Loucy (cell line): ENCODE data around the gene BRSK2.
"Not testable (repeated sequence)": the region's sequence is repeated elsewhere in the genome, so short reads cannot be mapped to it uniquely, and the experiment has no call there.

Source experiments
- H2AFZ ChIP-seq: fragments of 200-600 bp; sonication (generic); 2 replicates; pipeline ENCODE4 v1.6.0; 2016; ENCODE audit warnings: antibody characterized with exemption, mild to moderate bottlenecking, low read length, moderate library complexity
- H3F3A ChIP-seq: fragments of 200-600 bp; 2 replicates; pipeline ENCODE4 v1.6.0; 2016; ENCODE audit warnings: antibody characterized with exemption, low read depth, mild to moderate bottlenecking
- H3K27me3 ChIP-seq: fragments of 200-600 bp; sonication (generic); 2 replicates; pipeline ENCODE4 v1.6.1; 2014; ENCODE audit warnings: low read length, mild to moderate bottlenecking; ENCODE audit not compliant: insufficient read depth, poor library complexity, severe bottlenecking
- H3K36me3 ChIP-seq: fragments of 200-600 bp; sonication (generic); 2 replicates; pipeline ENCODE4 v1.6.1; 2016; ENCODE audit warnings: low read length; ENCODE audit not compliant: insufficient read depth
- H3K4me1 ChIP-seq: fragments of 200-600 bp; sonication (generic); 2 replicates; pipeline ENCODE4 v1.5.1; 2014; ENCODE audit warnings: low read length, mild to moderate bottlenecking; ENCODE audit not compliant: insufficient read depth, poor library complexity, severe bottlenecking
- H3K4me2 ChIP-seq: fragments of 200-600 bp; sonication (generic); 2 replicates; pipeline ENCODE4 v1.6.0; 2014; ENCODE audit warnings: antibody characterized with exemption, low read length, low read depth, mild to moderate bottlenecking; ENCODE audit not compliant: poor library complexity, severe bottlenecking
- H3K4me3 ChIP-seq: fragments of 200-600 bp; sonication (generic); 2 replicates; pipeline ENCODE4 v1.5.1; 2014; ENCODE audit warnings: low read length, mild to moderate bottlenecking, mixed read lengths; ENCODE audit not compliant: poor library complexity, severe bottlenecking
- H3K79me2 ChIP-seq: fragments of 200-600 bp; sonication (generic); 2 replicates; pipeline ENCODE4 v1.6.1; 2014; ENCODE audit warnings: low read length; ENCODE audit not compliant: insufficient read depth
- H3K9ac ChIP-seq: fragments of 200-600 bp; sonication (generic); 2 replicates; pipeline ENCODE4 v1.6.0; 2014; ENCODE audit warnings: mild to moderate bottlenecking, low read depth, low read length, moderate library complexity; ENCODE audit not compliant: poor library complexity, severe bottlenecking
- H3K9me2 ChIP-seq: fragments of 200-600 bp; sonication (generic); replicated peaks from 2 replicates; pipeline ENCODE4 v1.6.1; 2016; ENCODE audit warnings: low read depth, low read length, mixed read lengths
- H3K9me3 ChIP-seq: fragments of 200-600 bp; sonication (generic); 2 replicates; pipeline ENCODE4 v1.6.1; 2014; ENCODE audit warnings: mild to moderate bottlenecking, antibody characterized with exemption, low read length, low read depth; ENCODE audit not compliant: insufficient read depth
- H4K20me1 ChIP-seq: fragments of 200-600 bp; sonication (generic); 2 replicates; pipeline ENCODE4 v1.6.0; 2014; ENCODE audit warnings: antibody characterized with exemption, low read length, mild to moderate bottlenecking; ENCODE audit not compliant: insufficient read depth, poor library complexity, severe bottlenecking
- EZH2phosphoT487 ChIP-seq: fragments of 200-600 bp; IDR thresholded peaks from 2 replicates; pipeline ENCODE4 v1.6.1; 2018; ENCODE audit warnings: antibody characterized with exemption, mild to moderate bottlenecking, moderate library complexity, borderline replicate concordance
- TF ChIP-seq, protein P1 (sequence below): fragments of 200-600 bp; sonication (generic); conservative IDR thresholded peaks from 2 replicates; pipeline ENCODE4 v1.5.1; 2014; ENCODE audit warnings: mild to moderate bottlenecking, antibody characterized with exemption, low read length

Gene BRSK2

GRCh38 chr11:1508986-1509385 is 119.3 kb downstream of the BRSK2 start:
- Histone ChIP-seq H3K4me1 (peaks cover 8% of the 10 kb centered on the region), H3K4me3 (no peak overlapping the region), H3K9me2 (no peaks in the 10 kb centered on the region), H3K36me3 (no peaks in the 10 kb centered on the region), H3K9me3 (no peaks in the 10 kb centered on the region), H3K4me2 (no peak overlapping the region), H3K27me3 (no peaks in the 10 kb centered on the region), H2AFZ (no peak overlapping the region), H3F3A (no peaks in the 10 kb centered on the region), H3K79me2 (peaks cover 53% of the 10 kb centered on the region; the same call in 1 of the 2 replicates), H4K20me1 (peaks cover 29% of the 10 kb centered on the region), H3K9ac (no peak overlapping the region)
- no peak for TF ChIP-seq EZH2phosphoT487
- TF ChIP-seq, protein P1, sequence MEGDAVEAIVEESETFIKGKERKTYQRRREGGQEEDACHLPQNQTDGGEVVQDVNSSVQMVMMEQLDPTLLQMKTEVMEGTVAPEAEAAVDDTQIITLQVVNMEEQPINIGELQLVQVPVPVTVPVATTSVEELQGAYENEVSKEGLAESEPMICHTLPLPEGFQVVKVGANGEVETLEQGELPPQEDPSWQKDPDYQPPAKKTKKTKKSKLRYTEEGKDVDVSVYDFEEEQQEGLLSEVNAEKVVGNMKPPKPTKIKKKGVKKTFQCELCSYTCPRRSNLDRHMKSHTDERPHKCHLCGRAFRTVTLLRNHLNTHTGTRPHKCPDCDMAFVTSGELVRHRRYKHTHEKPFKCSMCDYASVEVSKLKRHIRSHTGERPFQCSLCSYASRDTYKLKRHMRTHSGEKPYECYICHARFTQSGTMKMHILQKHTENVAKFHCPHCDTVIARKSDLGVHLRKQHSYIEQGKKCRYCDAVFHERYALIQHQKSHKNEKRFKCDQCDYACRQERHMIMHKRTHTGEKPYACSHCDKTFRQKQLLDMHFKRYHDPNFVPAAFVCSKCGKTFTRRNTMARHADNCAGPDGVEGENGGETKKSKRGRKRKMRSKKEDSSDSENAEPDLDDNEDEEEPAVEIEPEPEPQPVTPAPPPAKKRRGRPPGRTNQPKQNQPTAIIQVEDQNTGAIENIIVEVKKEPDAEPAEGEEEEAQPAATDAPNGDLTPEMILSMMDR = no peak

- peaks cover 31% of the 10 kb centered on the region for H4K20me1 ChIP-seq
- no peak overlapping the region for H3K4me2 ChIP-seq
- peaks cover 8% of the 10 kb centered on the region for H3K4me1 ChIP-seq
- H3K9me3 ChIP-seq = no peaks in the 10 kb centered on the region
- H2AFZ ChIP-seq = no peak overlapping the region
- TF ChIP-seq, protein P1 = no peak
- H3F3A ChIP-seq = no peaks in the 10 kb centered on the region
- no peaks in the 10 kb centered on the region for H3K9me2 ChIP-seq
- H3K36me3 ChIP-seq = no peaks in the 10 kb centered on the region
- peaks cover 53% of the 10 kb centered on the region; the same call in 1 of the 2 replicates for H3K79me2 ChIP-seq
- H3K27me3 ChIP-seq = no peaks in the 10 kb centered on the region
- H3K9ac ChIP-seq = no peak overlapping the region
- H3K4me3 ChIP-seq = no peak overlapping the region
These were observed 120.0 kb downstream of the BRSK2 start for GRCh38 chr11:1509626-1510255.

- H3K4me1 ChIP-seq, H3K36me3 ChIP-seq, H3K4me2 ChIP-seq, H2AFZ ChIP-seq, H3K9ac ChIP-seq, H3F3A ChIP-seq, H3K9me3 ChIP-seq, H3K27me3 ChIP-seq, H3K9me2 ChIP-seq, H3K4me3 ChIP-seq: not testable (repeated sequence)
- peaks cover 36% of the 10 kb centered on the region for H4K20me1 ChIP-seq
- H3K79me2 ChIP-seq = peaks cover 57% of the 10 kb centered on the region; the same call in 1 of the 2 replicates
These were observed 120.6 kb downstream of the BRSK2 start for GRCh38 chr11:1510351-1510750.

DNA sequence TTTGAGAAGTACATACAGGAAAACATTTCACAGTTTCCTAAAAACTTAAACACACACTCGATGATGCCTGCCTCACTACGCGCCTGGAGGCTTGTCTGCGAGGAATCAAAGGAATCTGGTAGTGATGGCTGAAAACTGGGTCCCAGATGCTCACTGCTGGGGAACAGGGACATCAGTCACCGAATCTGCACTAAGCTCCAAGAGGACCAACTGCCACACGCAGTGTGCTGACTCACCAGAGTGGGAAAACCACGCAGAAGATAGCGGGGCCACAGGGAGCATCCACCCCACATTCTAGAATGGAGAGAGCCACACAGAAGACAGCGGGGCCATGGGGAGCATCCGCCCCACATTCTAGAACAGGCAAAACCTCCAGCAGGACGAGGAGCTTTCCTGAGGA is 121.2 kb downstream of the BRSK2 start:
- peaks cover 59% of the 10 kb centered on the region; the same call in 1 of the 2 replicates for H3K79me2 ChIP-seq
- no peaks in the 10 kb centered on the region for H3F3A ChIP-seq
- no peaks in the 10 kb centered on the region for H3K27me3 ChIP-seq
- no peak overlapping the region for H3K4me2 ChIP-seq
- peaks cover 8% of the 10 kb centered on the region for H3K4me1 ChIP-seq
- no peak overlapping the region for H3K4me3 ChIP-seq
- TF ChIP-seq EZH2phosphoT487 = no peak
- TF ChIP-seq, protein P1 = no peak
- H3K36me3 ChIP-seq = no peaks in the 10 kb centered on the region
- no peak overlapping the region for H3K9ac ChIP-seq
- H2AFZ ChIP-seq = no peak overlapping the region
- H3K9me3 ChIP-seq = no peaks in the 10 kb centered on the region
- H3K9me2 ChIP-seq = no peaks in the 10 kb centered on the region
- peaks cover 36% of the 10 kb centered on the region for H4K20me1 ChIP-seq
